ENCODE data around the gene TROAP. TPM values are rescaled to one million over a fixed set of nuclear protein-coding genes. Genes with fewer than 3 reads are reported as not detected.
"Not testable (repeated sequence)": the region's sequence is repeated elsewhere in the genome, so short reads cannot be mapped to it uniquely, and the experiment has no call there.

TROAP gene
- polyA plus RNA-seq, 3 donors from 2014 or later: 1.9 to 4.1 (median 2.6) TPM

GRCh38 chr12:49366096-49366651, 43.1 kb downstream of the TROAP start:
- peak overlapping the region; percentile 77 to 97 (median 92) for H3K4me3 Mint-ChIP-seq
- no peaks in the 10 kb centered on the region for H3K9me3 Mint-ChIP-seq
- peaks cover 0 to 3% (median 0%) of the 10 kb centered on the region in 3 donors for H3K36me3 Mint-ChIP-seq
- H3K27ac Mint-ChIP-seq: peak overlapping the region; percentile 70 to 98 (median 88)
- H3K4me1 Mint-ChIP-seq: peaks cover 21 to 42% of the 10 kb centered on the region in 2 donors
- H3K27me3 Mint-ChIP-seq (ENCODE audit: low read depth in 3 of 3): peaks cover 3 to 10% (median 3%) of the 10 kb centered on the region in 3 donors
- no peak for DNase-seq

GRCh38 chr12:49366652-49367380, 43.8 kb downstream of the TROAP start:
- Mint-ChIP-seq H3K9me3 (no peaks in the 10 kb centered on the region), H3K27me3 (ENCODE audit: low read depth in 3 of 3) (peaks cover 0 to 10% (median 3%) of the 10 kb centered on the region in 3 donors), H3K36me3 (no peaks in the 10 kb centered on the region), H3K4me3 (peak overlapping the region; percentile 77 to 97 (median 92)), H3K4me1 (peaks cover 21 to 42% of the 10 kb centered on the region in 2 donors), H3K27ac (peak overlapping the region; percentile 70 to 98 (median 88))
- peak; percentile 81 to 85 (median 84) for DNase-seq

GRCh38 chr12:49367381-49368239, 44.6 kb downstream of the TROAP start, which contains the start of gene SPATS2:
SPATS2 (plus strand) TSS chr12:49367462; CDS start chr12:49461013, 93,551 bp downstream.
- peaks cover 0 to 10% (median 3%) of the 10 kb centered on the region in 3 donors for H3K27me3 Mint-ChIP-seq (ENCODE audit: low read depth in 3 of 3)
- peak within 1 kb of the TSS; percentile 70 to 98 (median 93) for H3K27ac Mint-ChIP-seq
- no peaks in the 10 kb centered on the region for H3K36me3 Mint-ChIP-seq
- peak within 1 kb of the TSS; percentile 77 to 97 (median 92) for H3K4me3 Mint-ChIP-seq
- peaks cover 23 to 42% of the 10 kb centered on the region in 2 donors for H3K4me1 Mint-ChIP-seq
- no peak for DNase-seq
- no peaks in the 10 kb centered on the region for H3K9me3 Mint-ChIP-seq

GRCh38 chr12:49368240-49368600, 45.2 kb downstream of the TROAP start:
- Mint-ChIP-seq H3K27me3 (ENCODE audit: low read depth in 3 of 3) (peaks cover 0 to 10% (median 3%) of the 10 kb centered on the region in 3 donors), H3K36me3 (no peaks in the 10 kb centered on the region), H3K27ac (peak overlapping the region; percentile 70 to 98 (median 92)), H3K9me3 (no peaks in the 10 kb centered on the region), H3K4me1 (peaks cover 25 to 42% of the 10 kb centered on the region in 2 donors), H3K4me3 (peak overlapping the region; percentile 77 to 97 (median 92))
- no peak for DNase-seq

- DNase-seq: no peak
- H3K4me3 Mint-ChIP-seq: peak overlapping the region in 2 of 5 donors; percentile 15 to 43
- peak overlapping the region in 5 of 6 donors; percentile 13 to 77 (median 54) for H3K27ac Mint-ChIP-seq
- H3K27me3 Mint-ChIP-seq (ENCODE audit: low read depth in 3 of 3): peaks cover 0 to 10% (median 3%) of the 10 kb centered on the region in 3 donors
- peaks cover 25 to 42% of the 10 kb centered on the region in 2 donors for H3K4me1 Mint-ChIP-seq
- H3K36me3 Mint-ChIP-seq: no peaks in the 10 kb centered on the region
- no peaks in the 10 kb centered on the region for H3K9me3 Mint-ChIP-seq
Observed at GRCh38 chr12:49369411-49370145, 46.5 kb downstream of the TROAP start.

- Mint-ChIP-seq H3K36me3 (no peaks in the 10 kb centered on the region), H3K27me3 (ENCODE audit: low read depth in 3 of 3) (peaks cover 0 to 10% (median 3%) of the 10 kb centered on the region in 3 donors), H3K27ac (peak overlapping the region in 2 of 6 donors; percentile 46 to 69), H3K4me3 (no peak overlapping the region), H3K4me1 (peaks cover 23 to 39% of the 10 kb centered on the region in 2 donors), H3K9me3 (no peaks in the 10 kb centered on the region)
- DNase-seq: no peak
Observed at GRCh38 chr12:49370539-49370938, 47.5 kb downstream of the TROAP start.

GRCh38 chr12:49375406-49375805, 52.4 kb downstream of the TROAP start:
- no peak for DNase-seq
- H3K4me3 Mint-ChIP-seq: no peak overlapping the region
- peak overlapping the region in 1 of 6 donors; percentile 30 for H3K27ac Mint-ChIP-seq
- H3K27me3 Mint-ChIP-seq (ENCODE audit: low read depth in 3 of 3): peaks cover 0 to 3% (median 0%) of the 10 kb centered on the region in 3 donors
- H3K4me1 Mint-ChIP-seq: peaks cover 3 to 4% of the 10 kb centered on the region in 2 donors
- peaks cover 0 to 4% (median 0%) of the 10 kb centered on the region in 3 donors for H3K36me3 Mint-ChIP-seq
- H3K9me3 Mint-ChIP-seq: no peaks in the 10 kb centered on the region

- H3K27ac Mint-ChIP-seq: no peak overlapping the region
- H3K9me3 Mint-ChIP-seq: no peaks in the 10 kb centered on the region
- DNase-seq: no peak
- H3K27me3 Mint-ChIP-seq (ENCODE audit: low read depth in 3 of 3): peaks cover 0 to 3% (median 0%) of the 10 kb centered on the region in 3 donors
- H3K4me1 Mint-ChIP-seq: peaks cover 0 to 3% of the 10 kb centered on the region in 2 donors
- H3K36me3 Mint-ChIP-seq: peaks cover 0 to 4% (median 0%) of the 10 kb centered on the region in 3 donors
- no peak overlapping the region for H3K4me3 Mint-ChIP-seq
Observed at GRCh38 chr12:49377386-49377785, 54.3 kb downstream of the TROAP start.

GRCh38 chr12:49380184-49380583, 57.1 kb downstream of the TROAP start:
- not testable (repeated sequence) for H3K36me3 Mint-ChIP-seq; H3K27me3 Mint-ChIP-seq (ENCODE audit: low read depth in 3 of 3); H3K4me3 Mint-ChIP-seq; DNase-seq; H3K9me3 Mint-ChIP-seq; H3K27ac Mint-ChIP-seq; H3K4me1 Mint-ChIP-seq

Other genes starting within 250 kb of the TROAP start
- not detected for gene DHH, start 228.5 kb upstream of the TROAP start, polyA plus RNA-seq
- 10 to 100 TPM; 15.9 to 46.0 (median 39.6) TPM for gene LMBR1L, start 212.4 kb upstream of the TROAP start, polyA plus RNA-seq
- gene TUBA1B, start 191.9 kb upstream of the TROAP start, polyA plus RNA-seq: 100 to 1,000 TPM; 477 to 869 (median 576) TPM
- gene TUBA1A, start 134.2 kb upstream of the TROAP start, polyA plus RNA-seq: 100 to 1,000 TPM; 157 to 209 (median 206) TPM
- gene TUBA1C, start 58.2 kb upstream of the TROAP start, polyA plus RNA-seq: 10 to 100 TPM; 27.8 to 45.8 (median 42.1) TPM
- not detected for gene PRPH, start 28.1 kb upstream of the TROAP start, polyA plus RNA-seq
- gene C1QL4, start 13.9 kb downstream of the TROAP start, polyA plus RNA-seq: not detected
- not detected for gene DNAJC22, start 23.6 kb downstream of the TROAP start, polyA plus RNA-seq
- gene SPATS2, start 44.2 kb downstream of the TROAP start, polyA plus RNA-seq: 10 to 100 TPM in 1 of 3 donors, 1 to 10 TPM in 1, not detected in 1; 3.1 to 10.8 TPM
- 1 to 10 TPM in 1 of 3 donors, under 1 TPM in 1, not detected in 1; 0.96 to 1.1 TPM for gene KCNH3, start 215.8 kb downstream of the TROAP start, polyA plus RNA-seq
- gene MCRS1, start 244.9 kb downstream of the TROAP start, polyA plus RNA-seq: 100 to 1,000 TPM in 1 of 3 donors, 10 to 100 TPM in 2; 76.3 to 101 (median 88.2) TPM